ENCODE measurements around the gene MARCHF10. TPM values are rescaled to one million over a fixed set of nuclear protein-coding genes. Genes with fewer than 3 reads are reported as not detected.

The MARCHF10 gene
- total RNA-seq, 1 donor from 2014 or later, result not detected

- DNase-seq (no peak), ATAC-seq (no peak)
- no peaks in the 10 kb centered on the region for H3K4me1 ChIP-seq
- no peaks in the 10 kb centered on the region for H3K9me3 ChIP-seq
- H3K4me3 ChIP-seq, result no peak overlapping the region
- H3K36me3 ChIP-seq, result no peaks in the 10 kb centered on the region
- no peak overlapping the region for H3K27ac ChIP-seq
- TF ChIP-seq, protein P1, sequence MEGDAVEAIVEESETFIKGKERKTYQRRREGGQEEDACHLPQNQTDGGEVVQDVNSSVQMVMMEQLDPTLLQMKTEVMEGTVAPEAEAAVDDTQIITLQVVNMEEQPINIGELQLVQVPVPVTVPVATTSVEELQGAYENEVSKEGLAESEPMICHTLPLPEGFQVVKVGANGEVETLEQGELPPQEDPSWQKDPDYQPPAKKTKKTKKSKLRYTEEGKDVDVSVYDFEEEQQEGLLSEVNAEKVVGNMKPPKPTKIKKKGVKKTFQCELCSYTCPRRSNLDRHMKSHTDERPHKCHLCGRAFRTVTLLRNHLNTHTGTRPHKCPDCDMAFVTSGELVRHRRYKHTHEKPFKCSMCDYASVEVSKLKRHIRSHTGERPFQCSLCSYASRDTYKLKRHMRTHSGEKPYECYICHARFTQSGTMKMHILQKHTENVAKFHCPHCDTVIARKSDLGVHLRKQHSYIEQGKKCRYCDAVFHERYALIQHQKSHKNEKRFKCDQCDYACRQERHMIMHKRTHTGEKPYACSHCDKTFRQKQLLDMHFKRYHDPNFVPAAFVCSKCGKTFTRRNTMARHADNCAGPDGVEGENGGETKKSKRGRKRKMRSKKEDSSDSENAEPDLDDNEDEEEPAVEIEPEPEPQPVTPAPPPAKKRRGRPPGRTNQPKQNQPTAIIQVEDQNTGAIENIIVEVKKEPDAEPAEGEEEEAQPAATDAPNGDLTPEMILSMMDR (IDR thresholded peaks at IDR 0.05), result no peak
- intact Hi-C loops (cut with DNase I), result no loop called here
- H3K27me3 ChIP-seq, result no peaks in the 10 kb centered on the region
Observed at GRCh38 chr17:62757500-62757951, 50.6 kb downstream of the MARCHF10 start.

- TF ChIP-seq, protein P1 (IDR thresholded peaks at IDR 0.05), result no peak
- H3K9me3 ChIP-seq, result no peaks in the 10 kb centered on the region
- DNase-seq (no peak), ATAC-seq (no peak)
- no peak overlapping the region for H3K27ac ChIP-seq
- no peaks in the 10 kb centered on the region for H3K4me1 ChIP-seq
- intact Hi-C loops (cut with DNase I), result no loop called here
- H3K27me3 ChIP-seq, result no peaks in the 10 kb centered on the region
- H3K4me3 ChIP-seq, result no peak overlapping the region
- no peaks in the 10 kb centered on the region for H3K36me3 ChIP-seq
Observed at GRCh38 chr17:62756198-62756597, 51.9 kb downstream of the MARCHF10 start.

DNA sequence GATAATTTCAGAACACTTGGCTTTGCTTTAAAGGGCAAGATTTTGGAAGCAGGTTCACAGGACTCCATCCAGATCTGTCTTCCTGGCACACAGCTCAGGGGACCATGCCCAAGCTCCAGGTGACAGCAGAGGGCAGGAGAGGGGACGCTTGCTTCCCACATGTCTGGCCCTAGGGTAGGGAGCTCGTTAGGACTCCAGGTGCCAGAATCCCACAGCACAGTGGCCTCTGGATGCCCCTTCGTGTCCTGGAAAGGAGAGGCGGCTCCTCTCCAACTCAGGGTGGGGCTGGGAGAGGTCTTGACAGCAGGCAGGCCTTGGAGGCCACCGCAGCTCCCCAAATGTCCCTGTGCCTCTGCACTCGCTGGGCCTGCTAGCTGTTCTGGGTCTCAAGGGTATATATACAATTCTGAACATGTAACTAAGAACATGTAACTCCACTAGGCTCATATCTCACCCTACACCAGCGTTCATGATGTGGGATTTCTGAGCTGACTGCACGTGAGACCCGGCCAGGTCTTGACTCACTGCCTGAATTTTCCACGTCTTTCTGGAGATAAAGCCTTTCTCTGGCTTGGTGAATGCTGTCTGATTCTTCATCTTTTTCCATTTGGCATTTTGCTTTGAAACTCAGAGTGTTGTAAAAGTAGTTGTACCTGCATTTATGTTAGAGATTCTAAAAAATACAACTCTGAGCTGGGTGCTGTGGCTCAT, 52.8 kb downstream of the MARCHF10 start:
- DNase-seq (no peak), ATAC-seq (peak; percentile 36)
- Histone ChIP-seq H3K4me3 (no peak overlapping the region), H3K36me3 (no peaks in the 10 kb centered on the region), H3K27ac (no peak overlapping the region), H3K9me3 (no peaks in the 10 kb centered on the region), H3K4me1 (no peaks in the 10 kb centered on the region), H3K27me3 (no peaks in the 10 kb centered on the region)
- intact Hi-C loops (cut with DNase I), result no loop called here
- TF ChIP-seq, protein P1 (IDR thresholded peaks at IDR 0.05), result no peak

GRCh38 chr17:62754631-62755030, 53.5 kb downstream of the MARCHF10 start:
- Histone ChIP-seq H3K4me1 (no peaks in the 10 kb centered on the region), H3K36me3 (no peaks in the 10 kb centered on the region), H3K9me3 (no peaks in the 10 kb centered on the region), H3K4me3 (no peak overlapping the region), H3K27me3 (no peaks in the 10 kb centered on the region), H3K27ac (no peak overlapping the region)
- intact Hi-C loops (cut with DNase I), result no loop called here
- no peak for DNase-seq
- TF ChIP-seq, protein P1 (IDR thresholded peaks at IDR 0.05), result no peak
- no peak for ATAC-seq

DNA sequence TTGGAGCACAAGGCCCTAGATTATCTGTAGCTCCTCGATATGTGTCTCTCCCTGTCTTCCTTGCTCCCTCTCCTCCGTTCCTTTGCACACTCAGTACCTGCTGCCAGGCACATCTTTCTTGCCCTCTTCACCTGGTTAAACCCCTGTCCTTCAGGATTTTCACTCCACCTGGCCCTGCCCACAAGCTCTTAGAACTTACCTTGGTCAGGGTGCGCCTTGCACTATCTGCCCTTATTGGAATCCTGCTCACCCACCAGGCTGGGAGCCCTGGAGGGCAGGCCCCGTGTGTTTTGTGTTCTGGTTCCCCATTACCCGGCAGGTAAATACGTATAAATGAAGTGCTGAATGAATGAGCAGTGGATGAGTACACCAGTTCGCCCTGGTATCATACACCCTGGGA, 54.6 kb downstream of the MARCHF10 start:
- H3K4me1 ChIP-seq, result no peaks in the 10 kb centered on the region
- intact Hi-C loops (cut with DNase I), result no loop called here
- H3K27ac ChIP-seq, result no peak overlapping the region
- no peak for ATAC-seq
- TF ChIP-seq, protein P1 (IDR thresholded peaks at IDR 0.05), result no peak
- no peaks in the 10 kb centered on the region for H3K9me3 ChIP-seq
- DNase-seq, result no peak
- no peaks in the 10 kb centered on the region for H3K36me3 ChIP-seq
- no peak overlapping the region for H3K4me3 ChIP-seq
- H3K27me3 ChIP-seq, result no peaks in the 10 kb centered on the region
